Neural cell (in vitro differentiated cells): ENCODE results near the gene CSK. TPM values are rescaled to one million over a fixed set of nuclear protein-coding genes. Genes with fewer than 3 reads are reported as not detected.

Experiments
- H2AFZ ChIP-seq: fragments of 200-600, 300-800 bp; sonication (generic), shearing (Covaris generic); 2 replicates; pipeline ENCODE4 v1.6.0; 2014; ENCODE audit warnings: low read depth, mild to moderate bottlenecking, antibody characterized with exemption, low read length, moderate library complexity
- H3F3A ChIP-seq: fragments of 200-600 bp; shearing (Covaris generic); 2 replicates; pipeline ENCODE4 v1.6.1; 2016; ENCODE audit warnings: mild to moderate bottlenecking, moderate library complexity, mixed read lengths, antibody characterized with exemption, low read length; ENCODE audit not compliant: insufficient read depth, poor library complexity, severe bottlenecking
- H3K27ac ChIP-seq: fragments of 200-600, 300-800 bp; sonication (generic), shearing (Covaris generic); 2 replicates; pipeline ENCODE4 v1.5.1; 2014; ENCODE audit warnings: mild to moderate bottlenecking, low read length, moderate library complexity
- H3K27me3 ChIP-seq: fragments of 300-800, 200-600 bp; sonication (generic), shearing (Covaris generic); 2 replicates; pipeline ENCODE4 v1.6.0; 2014; ENCODE audit warnings: mild to moderate bottlenecking, low read depth, low read length, moderate library complexity; ENCODE audit not compliant: insufficient read depth
- H3K36me3 ChIP-seq: fragments of 300-800, 200-600 bp; sonication (generic), shearing (Covaris generic); 2 replicates; pipeline ENCODE4 v1.5.1; 2014; ENCODE audit warnings: mild to moderate bottlenecking, antibody characterized with exemption, low read length, moderate library complexity; ENCODE audit not compliant: insufficient read depth
- H3K4me2 ChIP-seq: fragments of 300-800, 200-600 bp; sonication (generic), shearing (Covaris generic); 2 replicates; pipeline ENCODE4 v1.6.0; 2014; ENCODE audit warnings: mild to moderate bottlenecking, low read length
- H3K4me3 ChIP-seq: fragments of 300-800, 200-600 bp; sonication (generic), shearing (Covaris generic); 2 replicates; pipeline ENCODE4 v1.5.1; 2014; ENCODE audit warnings: mild to moderate bottlenecking, low read length, moderate library complexity
- H3K79me2 ChIP-seq: fragments of 200-600 bp; shearing (Covaris generic); replicated peaks from 2 replicates; pipeline ENCODE4 v1.6.0; 2014; ENCODE audit warnings: mild to moderate bottlenecking, low read length, moderate library complexity; ENCODE audit not compliant: insufficient read depth
- H3K9ac ChIP-seq: fragments of 300-800, 200-600 bp; sonication (generic), shearing (Covaris generic); 2 replicates; pipeline ENCODE4 v1.6.1; 2016; ENCODE audit warnings: mild to moderate bottlenecking, low read length, mixed read lengths
- H3K9me2 ChIP-seq: fragments of 200-600 bp; shearing (Covaris generic); 2 replicates; pipeline ENCODE4 v1.6.1; 2016; ENCODE audit warnings: mild to moderate bottlenecking, low read length, mixed read lengths; ENCODE audit not compliant: insufficient read depth
- H3K9me3 ChIP-seq: fragments of 200-600, 300-800 bp; sonication (generic), shearing (Covaris generic); 2 replicates; pipeline ENCODE4 v1.6.1; 2016; ENCODE audit warnings: mild to moderate bottlenecking, mixed run types, low read length, moderate library complexity, mixed read lengths
- H4K20me1 ChIP-seq: fragments of 200-600 bp; shearing (Covaris generic); 2 replicates; pipeline ENCODE4 v1.6.1; 2016; ENCODE audit warnings: mild to moderate bottlenecking, mixed run types; ENCODE audit not compliant: insufficient read depth
- EP300 ChIP-seq: fragments of 450-650 bp; conservative IDR thresholded peaks from 2 replicates; pipeline ENCODE4 v1.6.1; 2014; ENCODE audit warnings: antibody characterized with exemption, mild to moderate bottlenecking, moderate library complexity; ENCODE audit not compliant: poor library complexity, severe bottlenecking
- EZH2 ChIP-seq: fragments of 200-600, 300-800 bp; shearing (Covaris generic), sonication (generic); IDR thresholded peaks from 2 replicates; pipeline ENCODE4 v1.6.1; 2014; ENCODE audit warnings: antibody characterized with exemption, low read length, borderline replicate concordance, mild to moderate bottlenecking; ENCODE audit not compliant: insufficient read depth, poor library complexity, severe bottlenecking
- MXI1 ChIP-seq: fragments of 450-650 bp; conservative IDR thresholded peaks from 2 replicates; pipeline ENCODE4 v1.6.1; 2014; ENCODE audit warnings: antibody characterized with exemption, mild to moderate bottlenecking; ENCODE audit not compliant: poor library complexity, severe bottlenecking
- POLR2AphosphoS5 ChIP-seq: IDR thresholded peaks from 2 replicates; pipeline ENCODE4 v1.6.1; 2012
- RAD21 ChIP-seq: fragments of 450-650 bp; conservative IDR thresholded peaks from 2 replicates; pipeline ENCODE4 v1.6.1; 2014; ENCODE audit warnings: antibody characterized with exemption, mild to moderate bottlenecking, moderate library complexity
- SMC3 ChIP-seq: fragments of 450-650 bp; conservative IDR thresholded peaks from 2 replicates; pipeline ENCODE4 v1.6.1; 2014; ENCODE audit warnings: antibody characterized with exemption, mild to moderate bottlenecking, moderate library complexity; ENCODE audit not compliant: poor library complexity
- TAF1 ChIP-seq: IDR thresholded peaks from 2 replicates; pipeline ENCODE4 v1.6.1; 2012; ENCODE audit warnings: low read depth
- polyA plus RNA-seq: library from polyadenylated mRNA; depleted of rRNA; stranded (reverse); fragments of >200 nt; gene quantifications from 2 replicates; pipeline ENCODE4 v1.2.3, GENCODE V29; 2014
- TF ChIP-seq, protein P1 (sequence below): fragments of 450-650 bp; IDR thresholded peaks from 2 replicates; pipeline ENCODE4 v1.5.1; 2014; ENCODE audit warnings: antibody characterized with exemption, mild to moderate bottlenecking, moderate library complexity; ENCODE audit not compliant: poor library complexity, severe bottlenecking
- TF ChIP-seq, protein P2 (sequence below): IDR thresholded peaks from 2 replicates; pipeline ENCODE4 v1.6.1; 2012; ENCODE audit warnings: borderline replicate concordance

Gene CSK
- polyA plus RNA-seq, 1 donor from 2014 or later = 45.5 TPM

DNA sequence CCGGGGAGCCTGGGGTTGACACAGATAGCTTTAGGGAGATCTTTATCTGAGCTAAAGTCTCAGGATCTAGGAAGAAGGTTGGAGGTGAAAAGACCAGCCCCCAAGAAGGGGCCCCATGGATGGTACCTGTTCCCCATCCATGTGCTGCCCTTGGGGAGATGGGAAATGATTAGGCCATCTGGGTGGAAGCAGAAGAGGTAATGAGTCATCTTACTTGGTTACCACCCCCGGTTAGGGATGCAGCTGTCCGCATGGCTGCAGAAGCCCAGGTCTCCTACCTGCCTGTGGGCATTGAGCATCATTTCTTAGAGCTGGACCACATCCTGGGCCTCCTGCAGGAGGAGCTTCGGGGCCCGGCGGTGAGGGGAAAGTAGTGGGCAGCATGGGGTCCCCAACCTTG is 41.4 kb downstream of the CSK start:
- no peaks in the 10 kb centered on the region for H3K36me3 ChIP-seq
- H3K4me2 ChIP-seq = no peak overlapping the region
- H2AFZ ChIP-seq = no peak overlapping the region
- H3K9ac ChIP-seq = no peak overlapping the region
- no peaks in the 10 kb centered on the region for H4K20me1 ChIP-seq
- H3F3A ChIP-seq = no peaks in the 10 kb centered on the region
- TF ChIP-seq TAF1 (no peak), EZH2 (no peak), RAD21 (no peak), EP300 (no peak), POLR2AphosphoS5 (no peak), MXI1 (no peak), SMC3 (no peak)
- TF ChIP-seq, protein P1, sequence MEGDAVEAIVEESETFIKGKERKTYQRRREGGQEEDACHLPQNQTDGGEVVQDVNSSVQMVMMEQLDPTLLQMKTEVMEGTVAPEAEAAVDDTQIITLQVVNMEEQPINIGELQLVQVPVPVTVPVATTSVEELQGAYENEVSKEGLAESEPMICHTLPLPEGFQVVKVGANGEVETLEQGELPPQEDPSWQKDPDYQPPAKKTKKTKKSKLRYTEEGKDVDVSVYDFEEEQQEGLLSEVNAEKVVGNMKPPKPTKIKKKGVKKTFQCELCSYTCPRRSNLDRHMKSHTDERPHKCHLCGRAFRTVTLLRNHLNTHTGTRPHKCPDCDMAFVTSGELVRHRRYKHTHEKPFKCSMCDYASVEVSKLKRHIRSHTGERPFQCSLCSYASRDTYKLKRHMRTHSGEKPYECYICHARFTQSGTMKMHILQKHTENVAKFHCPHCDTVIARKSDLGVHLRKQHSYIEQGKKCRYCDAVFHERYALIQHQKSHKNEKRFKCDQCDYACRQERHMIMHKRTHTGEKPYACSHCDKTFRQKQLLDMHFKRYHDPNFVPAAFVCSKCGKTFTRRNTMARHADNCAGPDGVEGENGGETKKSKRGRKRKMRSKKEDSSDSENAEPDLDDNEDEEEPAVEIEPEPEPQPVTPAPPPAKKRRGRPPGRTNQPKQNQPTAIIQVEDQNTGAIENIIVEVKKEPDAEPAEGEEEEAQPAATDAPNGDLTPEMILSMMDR = no peak
- no peaks in the 10 kb centered on the region for H3K79me2 ChIP-seq
- no peaks in the 10 kb centered on the region for H3K9me3 ChIP-seq
- no peak overlapping the region for H3K27ac ChIP-seq
- H3K4me3 ChIP-seq = no peak overlapping the region
- peaks cover 43% of the 10 kb centered on the region for H3K27me3 ChIP-seq
- no peaks in the 10 kb centered on the region for H3K9me2 ChIP-seq

DNA sequence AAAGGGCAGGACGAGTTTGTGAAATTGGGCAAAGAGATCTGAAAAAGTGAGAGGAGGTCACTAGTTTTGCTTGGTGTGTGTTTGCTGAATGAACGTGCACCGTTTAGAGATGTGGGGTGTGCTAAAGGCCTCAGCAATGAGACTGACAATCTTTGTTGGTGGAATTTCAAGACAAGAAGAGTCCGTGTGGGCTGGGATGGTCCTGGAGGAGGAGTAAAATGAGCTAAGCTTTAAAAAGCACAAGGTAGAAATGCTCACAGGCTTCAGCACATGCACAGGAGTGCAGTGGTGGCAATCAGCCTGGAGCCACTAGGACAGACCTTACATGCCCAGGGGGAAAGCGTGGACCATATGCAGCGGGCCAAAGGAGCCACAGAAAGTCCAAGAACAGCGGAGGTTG is 43.1 kb downstream of the CSK start:
- no peak overlapping the region for H3K4me3 ChIP-seq
- H4K20me1 ChIP-seq = no peaks in the 10 kb centered on the region
- no peak overlapping the region for H3K27ac ChIP-seq
- no peaks in the 10 kb centered on the region for H3K9me3 ChIP-seq
- no peak for TF ChIP-seq EZH2
- TF ChIP-seq, protein P1 = no peak
- no peak for TF ChIP-seq MXI1
- TF ChIP-seq, protein P2, sequence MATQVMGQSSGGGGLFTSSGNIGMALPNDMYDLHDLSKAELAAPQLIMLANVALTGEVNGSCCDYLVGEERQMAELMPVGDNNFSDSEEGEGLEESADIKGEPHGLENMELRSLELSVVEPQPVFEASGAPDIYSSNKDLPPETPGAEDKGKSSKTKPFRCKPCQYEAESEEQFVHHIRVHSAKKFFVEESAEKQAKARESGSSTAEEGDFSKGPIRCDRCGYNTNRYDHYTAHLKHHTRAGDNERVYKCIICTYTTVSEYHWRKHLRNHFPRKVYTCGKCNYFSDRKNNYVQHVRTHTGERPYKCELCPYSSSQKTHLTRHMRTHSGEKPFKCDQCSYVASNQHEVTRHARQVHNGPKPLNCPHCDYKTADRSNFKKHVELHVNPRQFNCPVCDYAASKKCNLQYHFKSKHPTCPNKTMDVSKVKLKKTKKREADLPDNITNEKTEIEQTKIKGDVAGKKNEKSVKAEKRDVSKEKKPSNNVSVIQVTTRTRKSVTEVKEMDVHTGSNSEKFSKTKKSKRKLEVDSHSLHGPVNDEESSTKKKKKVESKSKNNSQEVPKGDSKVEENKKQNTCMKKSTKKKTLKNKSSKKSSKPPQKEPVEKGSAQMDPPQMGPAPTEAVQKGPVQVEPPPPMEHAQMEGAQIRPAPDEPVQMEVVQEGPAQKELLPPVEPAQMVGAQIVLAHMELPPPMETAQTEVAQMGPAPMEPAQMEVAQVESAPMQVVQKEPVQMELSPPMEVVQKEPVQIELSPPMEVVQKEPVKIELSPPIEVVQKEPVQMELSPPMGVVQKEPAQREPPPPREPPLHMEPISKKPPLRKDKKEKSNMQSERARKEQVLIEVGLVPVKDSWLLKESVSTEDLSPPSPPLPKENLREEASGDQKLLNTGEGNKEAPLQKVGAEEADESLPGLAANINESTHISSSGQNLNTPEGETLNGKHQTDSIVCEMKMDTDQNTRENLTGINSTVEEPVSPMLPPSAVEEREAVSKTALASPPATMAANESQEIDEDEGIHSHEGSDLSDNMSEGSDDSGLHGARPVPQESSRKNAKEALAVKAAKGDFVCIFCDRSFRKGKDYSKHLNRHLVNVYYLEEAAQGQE = no peak
- no peak for TF ChIP-seq POLR2AphosphoS5
- no peak for TF ChIP-seq RAD21
- TF ChIP-seq SMC3 = no peak
- no peak for TF ChIP-seq EP300
- TF ChIP-seq TAF1 = no peak
- no peaks in the 10 kb centered on the region for H3K9me2 ChIP-seq
- no peaks in the 10 kb centered on the region for H3F3A ChIP-seq
- H2AFZ ChIP-seq = no peak overlapping the region
- no peaks in the 10 kb centered on the region for H3K36me3 ChIP-seq
- no peak overlapping the region for H3K9ac ChIP-seq
- H3K27me3 ChIP-seq = peaks cover 50% of the 10 kb centered on the region
- H3K79me2 ChIP-seq = no peaks in the 10 kb centered on the region
- no peak overlapping the region for H3K4me2 ChIP-seq
